PC-9 (cell line): ENCODE results near the gene HOXD11. TPM values are rescaled to one million over a fixed set of nuclear protein-coding genes. Genes with fewer than 3 reads are reported as not detected.
A peak's percentile ranks its signal among the peaks of the same experiment; 100 is the strongest.

Experiments
- BruUV-seq: library from RNA; stranded (reverse); fragments of 400-500 nt; replicated peaks from 2 replicates; lab custom pipeline; 2021; lab: Mats Ljungman, UMichigan
- CTCF ChIA-PET: fragments of 300-600 bp; sonication (Branson Sonifier 250); formaldehyde crosslinking; loops from one replicate; lab custom pipeline; 2022; ENCODE audit warnings: antibody characterized with exemption; lab: Charles Lee
- POLR2A ChIA-PET: fragments of 300-600 bp; sonication (Branson Sonifier 250); formaldehyde crosslinking; loops from one replicate; lab custom pipeline; 2022; ENCODE audit warnings: antibody characterized with exemption; ENCODE audit not compliant: unreplicated experiment; lab: Charles Lee
- DNase-seq, 2 experiments: peaks; one replicate each; pipeline versions ENCODE4 v3.0.0 to v3.0.0-alpha.2; 2015 to 2022; ENCODE audit warnings: mixed read lengths in 1 of 2
- H2AFZ ChIP-seq: fragments of 200-600 bp; sonication (generic); 2 replicates; pipeline ENCODE4 v1.8.1; 2017; ENCODE audit warnings: antibody characterized with exemption
- H3F3A ChIP-seq: fragments of 200-600 bp; sonication (generic); 2 replicates; pipeline ENCODE4 v1.8.1; 2017; ENCODE audit warnings: antibody characterized with exemption, mild to moderate bottlenecking, low read depth; ENCODE audit not compliant: insufficient read depth
- H3K27ac ChIP-seq: fragments of 200-600 bp; sonication (generic); 2 replicates; pipeline ENCODE4 v1.6.1; 2016; ENCODE audit warnings: mixed run types
- H3K27me3 ChIP-seq: fragments of 200-600 bp; sonication (generic); 2 replicates; pipeline ENCODE4 v1.6.1; 2016; ENCODE audit warnings: low read depth, mixed run types; ENCODE audit not compliant: insufficient read depth
- H3K36me3 ChIP-seq: fragments of 200-600 bp; sonication (generic); 2 replicates; pipeline ENCODE4 v1.6.1; 2016; ENCODE audit warnings: low read depth, mixed run types
- H3K4me1 ChIP-seq: fragments of 200-600 bp; sonication (generic); replicated peaks from 2 replicates; pipeline ENCODE4 v1.6.1; 2016; ENCODE audit warnings: mixed run types; ENCODE audit not compliant: insufficient read depth
- H3K4me2 ChIP-seq: fragments of 200-600 bp; sonication (generic); 2 replicates; pipeline ENCODE4 v1.6.1; 2017; ENCODE audit warnings: mixed run types
- H3K4me3 ChIP-seq: fragments of 200-600 bp; sonication (generic); 2 replicates; pipeline ENCODE4 v1.6.1; 2016; ENCODE audit warnings: mixed run types
- H3K79me2 ChIP-seq: fragments of 200-600 bp; sonication (generic); 2 replicates; pipeline ENCODE4 v1.6.1; 2017; ENCODE audit warnings: low read depth, mixed run types
- H3K9me2 ChIP-seq: fragments of 200-600 bp; sonication (generic); 2 replicates; pipeline ENCODE4 v1.8.1; 2017; ENCODE audit warnings: mild to moderate bottlenecking; ENCODE audit not compliant: insufficient read depth
- H3K9me3 ChIP-seq: fragments of 200-600 bp; sonication (generic); 2 replicates; pipeline ENCODE4 v1.8.1; 2016; ENCODE audit warnings: low read depth; ENCODE audit not compliant: insufficient read depth
- H4K20me1 ChIP-seq: fragments of 200-600 bp; sonication (generic); 2 replicates; pipeline ENCODE4 v1.8.1; 2017; ENCODE audit not compliant: insufficient read depth
- CTCF ChIP-seq: fragments of 200-600 bp; sonication (generic); conservative IDR thresholded peaks from 2 replicates; pipeline ENCODE4 v1.6.1; 2017; ENCODE audit warnings: mixed run types, antibody characterized with exemption, mild to moderate bottlenecking, moderate library complexity
- EZH2 ChIP-seq: fragments of 200-600 bp; sonication (generic); IDR thresholded peaks from 2 replicates; pipeline ENCODE4 v1.8.0; 2017; ENCODE audit warnings: antibody characterized with exemption, low read depth
- intact Hi-C: fragments of 100-400 bp; cut with micrococcal nuclease; formaldehyde crosslinking; loops from one replicate; pipeline ENCODE4 v1.10.0; 2022; ENCODE audit not compliant: unreplicated experiment
- total RNA-seq: library from RNA; stranded (reverse); gene quantifications from 2 replicates; pipeline ENCODE4 v1.2.3, GENCODE V29; 2021

HOXD11 gene
- total RNA-seq, 1 experiment from 2014 or later, result not detected

GRCh38 chr2:176072292-176072669 is 34.8 kb upstream of the HOXD11 start:
- BruUV-seq, result no TSS peak
- no peaks in the 10 kb centered on the region for H3K4me1 ChIP-seq
- DNase-seq, result no peak
- peaks cover 66% of the 10 kb centered on the region for H3K27me3 ChIP-seq
- ChIA-PET CTCF (no interaction called here), POLR2A (no interaction called here)
- H3K4me2 ChIP-seq, result no peak overlapping the region
- H2AFZ ChIP-seq, result no peak overlapping the region
- no peak overlapping the region for H3K4me3 ChIP-seq
- no peak overlapping the region for H3K27ac ChIP-seq
- intact Hi-C loops, result no loop called here
- no peaks in the 10 kb centered on the region for H3K36me3 ChIP-seq
- H3K79me2 ChIP-seq, result no peaks in the 10 kb centered on the region
- no peaks in the 10 kb centered on the region for H4K20me1 ChIP-seq
- no peaks in the 10 kb centered on the region for H3K9me3 ChIP-seq
- H3F3A ChIP-seq, result no peaks in the 10 kb centered on the region
- no peaks in the 10 kb centered on the region for H3K9me2 ChIP-seq
- TF ChIP-seq CTCF, result no peak
- no peak for TF ChIP-seq EZH2

DNA sequence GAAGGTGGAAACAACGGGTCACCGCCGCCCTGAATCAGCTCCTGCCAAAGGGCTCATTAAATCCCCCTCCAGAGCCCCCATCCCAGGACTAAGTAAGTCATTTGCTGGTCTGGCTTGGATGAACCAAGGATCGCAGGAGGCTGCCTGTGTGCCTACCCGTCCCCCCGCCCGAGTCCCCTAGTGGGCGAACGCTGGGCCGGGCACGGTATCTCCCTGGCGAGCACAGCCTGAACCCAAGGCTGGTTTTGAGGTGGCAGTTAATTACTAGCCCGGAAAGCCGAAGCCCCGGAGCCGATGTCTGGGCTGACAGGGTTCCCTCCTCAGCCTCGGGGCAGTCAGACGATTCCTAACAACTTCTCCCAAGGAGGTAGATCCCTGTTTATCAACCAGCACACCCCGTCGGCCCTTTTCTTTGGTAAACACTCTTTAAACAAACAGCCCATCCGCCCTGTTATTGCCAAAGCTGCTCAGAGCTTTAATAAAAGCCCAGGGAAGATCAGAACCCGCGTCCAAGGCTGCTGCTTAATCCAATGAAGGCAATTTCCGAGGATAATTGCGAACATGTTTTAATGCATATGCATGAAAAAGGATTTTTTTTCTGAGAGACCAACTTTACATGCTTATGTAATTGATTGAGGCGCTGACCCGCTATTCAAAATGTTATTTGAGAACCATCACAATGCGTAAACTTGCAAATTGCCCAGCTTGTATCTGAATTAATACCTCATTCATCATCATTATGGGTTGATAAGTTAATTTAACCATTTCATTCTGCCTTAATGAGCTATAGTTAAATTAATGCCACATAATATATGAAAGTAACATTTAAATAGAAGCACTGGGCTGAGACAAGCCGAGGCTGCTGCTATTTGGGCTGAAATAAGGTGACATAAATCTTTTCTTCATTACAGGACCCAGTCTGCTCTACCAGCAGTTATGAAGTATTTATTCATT is 33.9 kb upstream of the HOXD11 start:
- Histone ChIP-seq H4K20me1 (no peaks in the 10 kb centered on the region), H3K9me2 (no peaks in the 10 kb centered on the region), H3K4me1 (no peaks in the 10 kb centered on the region), H3K4me2 (no peak overlapping the region), H3F3A (no peaks in the 10 kb centered on the region), H3K4me3 (no peak overlapping the region), H3K9me3 (no peaks in the 10 kb centered on the region), H3K79me2 (no peaks in the 10 kb centered on the region), H2AFZ (no peak overlapping the region), H3K36me3 (no peaks in the 10 kb centered on the region), H3K27ac (no peak overlapping the region), H3K27me3 (peaks cover 72% of the 10 kb centered on the region)
- ChIA-PET POLR2A (no interaction called here), CTCF (no interaction called here)
- intact Hi-C loops, result no loop called here
- DNase-seq, result no peak
- no TSS peak for BruUV-seq
- TF ChIP-seq EZH2 (peak; percentile 76), CTCF (no peak)

DNA sequence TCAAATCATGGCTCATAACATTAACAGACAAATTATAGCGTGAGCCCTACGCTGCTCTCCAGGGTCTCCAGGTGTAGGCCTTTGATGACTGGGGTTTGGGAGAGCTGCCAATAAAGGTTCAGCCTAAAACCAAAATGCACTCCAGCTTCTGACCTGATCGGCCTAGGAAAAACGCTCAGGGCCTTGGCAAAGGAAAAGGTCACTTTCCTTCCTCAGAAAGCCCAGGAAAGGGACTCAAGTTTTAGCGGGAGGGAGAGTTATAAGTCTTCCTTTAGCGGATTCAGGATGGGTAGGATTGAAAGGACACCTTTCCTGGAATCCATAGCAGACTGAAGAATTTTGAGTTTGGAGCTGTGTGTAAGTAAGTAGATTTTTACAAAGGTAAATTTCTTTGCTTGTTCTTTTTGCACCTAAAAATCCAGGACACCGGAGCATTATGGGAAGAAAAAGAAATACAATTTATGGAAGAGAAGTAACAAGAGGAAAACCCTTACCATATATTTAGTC is 32.1 kb upstream of the HOXD11 start:
- no peaks in the 10 kb centered on the region for H3K79me2 ChIP-seq
- no TSS peak for BruUV-seq
- TF ChIP-seq EZH2 (no peak), CTCF (no peak)
- no peaks in the 10 kb centered on the region for H3K9me3 ChIP-seq
- H4K20me1 ChIP-seq, result no peaks in the 10 kb centered on the region
- H2AFZ ChIP-seq, result no peak overlapping the region
- POLR2A ChIA-PET, result no interaction called here
- no peaks in the 10 kb centered on the region for H3K4me1 ChIP-seq
- no peaks in the 10 kb centered on the region for H3F3A ChIP-seq
- H3K36me3 ChIP-seq, result no peaks in the 10 kb centered on the region
- no peak for DNase-seq
- intact Hi-C loops, result no loop called here
- H3K4me2 ChIP-seq, result 0 out of 2 replicates have a peak overlapping the region, but pooled peaks have one; percentile 0
- no peak overlapping the region for H3K4me3 ChIP-seq
- no peak overlapping the region for H3K27ac ChIP-seq
- CTCF ChIA-PET, result no interaction called here
- no peaks in the 10 kb centered on the region for H3K9me2 ChIP-seq
- peaks cover 79% of the 10 kb centered on the region for H3K27me3 ChIP-seq
